ENCODE data around the gene ARHGDIB. TPM values are rescaled to one million over a fixed set of nuclear protein-coding genes. Genes with fewer than 3 reads are reported as not detected.

ARHGDIB gene
- total RNA-seq, 1 experiment from 2014 or later = 4.3 TPM

DNA sequence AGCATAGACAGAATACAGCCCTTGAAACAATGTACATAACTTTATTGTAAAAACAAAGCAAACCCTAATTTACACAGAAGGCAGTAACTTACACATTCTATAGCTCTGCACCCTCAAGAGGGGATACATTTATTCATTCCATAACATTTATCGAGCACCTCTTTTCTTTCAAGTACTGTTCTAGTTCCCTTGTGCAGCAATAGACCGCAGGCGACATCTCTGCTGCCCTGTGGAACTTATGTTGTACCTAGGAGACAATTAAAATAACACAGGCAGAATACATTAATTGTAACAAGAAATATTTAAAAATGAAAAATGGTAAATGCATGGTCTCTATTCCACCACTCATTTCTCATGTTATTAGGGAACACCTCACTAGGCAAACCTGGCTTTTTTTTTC is 1.4 kb upstream of the ARHGDIB start (continued):
- TF ChIP-seq, protein P1, sequence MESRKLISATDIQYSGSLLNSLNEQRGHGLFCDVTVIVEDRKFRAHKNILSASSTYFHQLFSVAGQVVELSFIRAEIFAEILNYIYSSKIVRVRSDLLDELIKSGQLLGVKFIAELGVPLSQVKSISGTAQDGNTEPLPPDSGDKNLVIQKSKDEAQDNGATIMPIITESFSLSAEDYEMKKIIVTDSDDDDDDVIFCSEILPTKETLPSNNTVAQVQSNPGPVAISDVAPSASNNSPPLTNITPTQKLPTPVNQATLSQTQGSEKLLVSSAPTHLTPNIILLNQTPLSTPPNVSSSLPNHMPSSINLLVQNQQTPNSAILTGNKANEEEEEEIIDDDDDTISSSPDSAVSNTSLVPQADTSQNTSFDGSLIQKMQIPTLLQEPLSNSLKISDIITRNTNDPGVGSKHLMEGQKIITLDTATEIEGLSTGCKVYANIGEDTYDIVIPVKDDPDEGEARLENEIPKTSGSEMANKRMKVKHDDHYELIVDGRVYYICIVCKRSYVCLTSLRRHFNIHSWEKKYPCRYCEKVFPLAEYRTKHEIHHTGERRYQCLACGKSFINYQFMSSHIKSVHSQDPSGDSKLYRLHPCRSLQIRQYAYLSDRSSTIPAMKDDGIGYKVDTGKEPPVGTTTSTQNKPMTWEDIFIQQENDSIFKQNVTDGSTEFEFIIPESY (IDR thresholded peaks at IDR 0.05; ENCODE audit: extremely low read depth, insufficient replicate concordance, low read length) = no peak
- TF ChIP-seq EZH2phosphoT487 (IDR thresholded peaks at IDR 0.05; ENCODE audit: borderline replicate concordance) (no peak), SIN3A (IDR thresholded peaks at IDR 0.05; ENCODE audit: low read depth) (no peak), TCF7L2 (IDR thresholded peaks at IDR 0.05; ENCODE audit: borderline replicate concordance, extremely low read depth, insufficient read depth, insufficient read length) (no peak), ZNF274 (IDR thresholded peaks at IDR 0.05; ENCODE audit: low read depth, low read length) (no peak), CBX3 (IDR thresholded peaks at IDR 0.05; ENCODE audit: low read depth) (no peak)

DNA sequence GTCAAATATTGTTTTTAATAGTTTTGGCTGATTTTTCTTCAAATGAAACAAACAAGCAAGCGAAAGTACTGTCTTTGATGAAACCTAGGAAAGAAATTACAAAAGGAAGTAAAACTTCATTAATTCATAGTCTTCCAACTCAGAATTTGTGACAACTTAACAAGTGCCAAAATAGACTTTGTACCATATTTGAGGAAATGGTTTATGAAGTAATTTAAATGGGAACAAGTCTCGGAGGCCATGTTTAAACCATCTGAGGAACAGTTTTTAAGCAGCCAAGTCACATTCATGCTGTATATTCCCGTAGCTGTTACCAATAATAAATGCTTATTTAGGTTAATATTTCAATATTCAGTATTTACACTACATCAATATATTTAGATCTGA is 745 bp upstream of the ARHGDIB start:
- Histone ChIP-seq H3K27ac (ENCODE audit: low read depth, low read length) (no peak overlapping the region), H3K4me2 (ENCODE audit: low read length) (no peak overlapping the region), H3K36me3 (ENCODE audit: control insufficient read depth in 1 of 2, insufficient read depth in 2 of 2, low read length in 2 of 2) (no peaks in the 10 kb centered on the region), H3K9ac (ENCODE audit: low read length) (no peak overlapping the region), H4K20me1 (ENCODE audit: insufficient read depth) (no peaks in the 10 kb centered on the region), H3K4me3 (replicated peaks in 1 of 2; ENCODE audit: low read depth in 1 of 2, low read length in 2 of 2) (no peak overlapping the region), H2AFZ (ENCODE audit: low read depth, low read length, poor library complexity, severe bottlenecking) (no peak overlapping the region), H3K4me1 (ENCODE audit: control insufficient read depth in 1 of 2, insufficient read depth in 2 of 2, low read length in 2 of 2) (peaks cover 0 to 7% of the 10 kb centered on the region in 2 experiments; a peak in 2 of 4 replicates), H3K9me3 (ENCODE audit: control insufficient read depth in 1 of 2, insufficient read depth in 1 of 2, low read depth in 1 of 2, low read length in 2 of 2) (no peaks in the 10 kb centered on the region), H3K79me2 (ENCODE audit: insufficient read depth, low read length) (no peaks in the 10 kb centered on the region), H3K27me3 (ENCODE audit: insufficient read depth, low read length) (no peaks in the 10 kb centered on the region), H3K9me2 (ENCODE audit: insufficient read depth) (no peaks in the 10 kb centered on the region)
- ATAC-seq = no peak
- TF ChIP-seq ZNF274 (IDR thresholded peaks at IDR 0.05; ENCODE audit: low read depth, low read length) (no peak), JUND (IDR thresholded peaks at IDR 0.05) (no peak), CBX3 (IDR thresholded peaks at IDR 0.05; ENCODE audit: low read depth) (no peak), SP1 (IDR thresholded peaks at IDR 0.05; ENCODE audit: low read depth) (no peak), TCF7L2 (IDR thresholded peaks at IDR 0.05; ENCODE audit: borderline replicate concordance, extremely low read depth, insufficient read depth, insufficient read length) (no peak), SRF (IDR thresholded peaks at IDR 0.05; ENCODE audit: low read depth) (no peak), EGR1 (IDR thresholded peaks at IDR 0.05; ENCODE audit: low read depth) (no peak), EZH2 (IDR thresholded peaks at IDR 0.05) (no peak), ELF1 (IDR thresholded peaks at IDR 0.05; ENCODE audit: borderline replicate concordance, low read depth) (no peak), FOSL1 (IDR thresholded peaks at IDR 0.05; ENCODE audit: low read depth) (no peak), YY1 (IDR thresholded peaks at IDR 0.05; ENCODE audit: extremely low read depth, insufficient replicate concordance, low read depth, low read length) (no peak), SIN3A (IDR thresholded peaks at IDR 0.05; ENCODE audit: low read depth) (no peak)
- TF ChIP-seq, protein P1 (IDR thresholded peaks at IDR 0.05; ENCODE audit: extremely low read depth, insufficient replicate concordance, low read length) = no peak
- TF ChIP-seq, protein P2, sequence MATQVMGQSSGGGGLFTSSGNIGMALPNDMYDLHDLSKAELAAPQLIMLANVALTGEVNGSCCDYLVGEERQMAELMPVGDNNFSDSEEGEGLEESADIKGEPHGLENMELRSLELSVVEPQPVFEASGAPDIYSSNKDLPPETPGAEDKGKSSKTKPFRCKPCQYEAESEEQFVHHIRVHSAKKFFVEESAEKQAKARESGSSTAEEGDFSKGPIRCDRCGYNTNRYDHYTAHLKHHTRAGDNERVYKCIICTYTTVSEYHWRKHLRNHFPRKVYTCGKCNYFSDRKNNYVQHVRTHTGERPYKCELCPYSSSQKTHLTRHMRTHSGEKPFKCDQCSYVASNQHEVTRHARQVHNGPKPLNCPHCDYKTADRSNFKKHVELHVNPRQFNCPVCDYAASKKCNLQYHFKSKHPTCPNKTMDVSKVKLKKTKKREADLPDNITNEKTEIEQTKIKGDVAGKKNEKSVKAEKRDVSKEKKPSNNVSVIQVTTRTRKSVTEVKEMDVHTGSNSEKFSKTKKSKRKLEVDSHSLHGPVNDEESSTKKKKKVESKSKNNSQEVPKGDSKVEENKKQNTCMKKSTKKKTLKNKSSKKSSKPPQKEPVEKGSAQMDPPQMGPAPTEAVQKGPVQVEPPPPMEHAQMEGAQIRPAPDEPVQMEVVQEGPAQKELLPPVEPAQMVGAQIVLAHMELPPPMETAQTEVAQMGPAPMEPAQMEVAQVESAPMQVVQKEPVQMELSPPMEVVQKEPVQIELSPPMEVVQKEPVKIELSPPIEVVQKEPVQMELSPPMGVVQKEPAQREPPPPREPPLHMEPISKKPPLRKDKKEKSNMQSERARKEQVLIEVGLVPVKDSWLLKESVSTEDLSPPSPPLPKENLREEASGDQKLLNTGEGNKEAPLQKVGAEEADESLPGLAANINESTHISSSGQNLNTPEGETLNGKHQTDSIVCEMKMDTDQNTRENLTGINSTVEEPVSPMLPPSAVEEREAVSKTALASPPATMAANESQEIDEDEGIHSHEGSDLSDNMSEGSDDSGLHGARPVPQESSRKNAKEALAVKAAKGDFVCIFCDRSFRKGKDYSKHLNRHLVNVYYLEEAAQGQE (IDR thresholded peaks at IDR 0.05; ENCODE audit: low read depth) = no peak
- TF ChIP-seq, protein P3, sequence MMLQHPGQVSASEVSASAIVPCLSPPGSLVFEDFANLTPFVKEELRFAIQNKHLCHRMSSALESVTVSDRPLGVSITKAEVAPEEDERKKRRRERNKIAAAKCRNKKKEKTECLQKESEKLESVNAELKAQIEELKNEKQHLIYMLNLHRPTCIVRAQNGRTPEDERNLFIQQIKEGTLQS (IDR thresholded peaks at IDR 0.05) = no peak
- ChIA-PET POLR2A (no interaction called here), CTCF (no interaction called here), RAD21 (ENCODE audit: low non-redundant PET in 1 of 2, low total read pairs in 2 of 2, uncharacterized antibody in 2 of 2, unreplicated experiment in 2 of 2) (no interaction called here)
- no TSS peak for BruUV-seq (replicated peaks)
- intact Hi-C loops (cut with micrococcal nuclease) = no loop called here
- DNase-seq (ENCODE audit: low read depth, low spot score) = no peak
